ENCODE data around the gene MSH2. TPM values are rescaled to one million over a fixed set of nuclear protein-coding genes. Genes with fewer than 3 reads are reported as not detected.

MSH2 gene
- total RNA-seq, 3 donors from 2014 or later (not counting 1 experiment from before 2014, with no cell fraction given): 11.9 to 18.8 (median 15.0) TPM

DNA sequence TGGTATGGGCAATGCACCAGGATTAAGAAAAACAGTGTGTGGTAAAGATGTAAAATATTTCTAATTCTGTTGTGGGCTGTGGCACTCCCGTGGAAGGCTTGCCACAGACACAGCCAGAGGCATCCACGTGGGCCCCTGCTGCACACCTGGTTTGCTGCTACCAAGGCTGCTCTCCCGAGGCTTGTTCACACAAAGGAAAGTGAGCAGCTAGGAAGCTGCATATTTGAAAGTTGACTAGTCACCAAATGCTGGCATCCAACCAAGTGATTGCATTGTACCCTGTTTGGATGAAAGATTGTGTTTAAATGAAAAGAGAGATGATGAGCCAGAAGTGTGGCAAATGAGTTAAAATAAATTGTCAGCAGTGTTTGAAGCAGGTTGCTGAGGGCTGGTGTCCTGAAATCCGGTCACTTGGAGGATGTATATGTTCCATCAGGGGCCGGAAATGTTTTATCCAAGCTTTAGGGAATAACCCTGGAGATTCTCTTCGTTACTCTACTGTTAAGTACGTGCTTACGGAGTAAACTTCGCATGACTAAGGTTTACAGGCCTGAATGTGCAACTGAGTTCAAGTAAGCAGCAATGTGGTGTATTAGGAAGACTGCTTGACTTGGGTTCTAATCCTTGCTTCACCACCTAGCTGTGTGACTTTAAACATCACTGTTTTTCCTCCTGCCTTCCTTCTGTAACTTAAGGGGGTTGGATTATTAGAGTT is 86.1 kb downstream of the MSH2 start:
- 75% methylated on average over 9 of the region's 9 CpGs for WGBS (ENCODE audit: insufficient coverage)
- Mint-ChIP-seq H3K27ac (no peak overlapping the region), H3K4me1 (peaks cover 40 to 45% of the 10 kb centered on the region in 2 donors), H3K27me3 (ENCODE audit: low read depth in 2 of 2) (no peaks in the 10 kb centered on the region), H3K36me3 (no peaks in the 10 kb centered on the region), H3K9me3 (no peaks in the 10 kb centered on the region), H3K4me3 (no peak overlapping the region)
- TF ChIP-seq, protein P1, sequence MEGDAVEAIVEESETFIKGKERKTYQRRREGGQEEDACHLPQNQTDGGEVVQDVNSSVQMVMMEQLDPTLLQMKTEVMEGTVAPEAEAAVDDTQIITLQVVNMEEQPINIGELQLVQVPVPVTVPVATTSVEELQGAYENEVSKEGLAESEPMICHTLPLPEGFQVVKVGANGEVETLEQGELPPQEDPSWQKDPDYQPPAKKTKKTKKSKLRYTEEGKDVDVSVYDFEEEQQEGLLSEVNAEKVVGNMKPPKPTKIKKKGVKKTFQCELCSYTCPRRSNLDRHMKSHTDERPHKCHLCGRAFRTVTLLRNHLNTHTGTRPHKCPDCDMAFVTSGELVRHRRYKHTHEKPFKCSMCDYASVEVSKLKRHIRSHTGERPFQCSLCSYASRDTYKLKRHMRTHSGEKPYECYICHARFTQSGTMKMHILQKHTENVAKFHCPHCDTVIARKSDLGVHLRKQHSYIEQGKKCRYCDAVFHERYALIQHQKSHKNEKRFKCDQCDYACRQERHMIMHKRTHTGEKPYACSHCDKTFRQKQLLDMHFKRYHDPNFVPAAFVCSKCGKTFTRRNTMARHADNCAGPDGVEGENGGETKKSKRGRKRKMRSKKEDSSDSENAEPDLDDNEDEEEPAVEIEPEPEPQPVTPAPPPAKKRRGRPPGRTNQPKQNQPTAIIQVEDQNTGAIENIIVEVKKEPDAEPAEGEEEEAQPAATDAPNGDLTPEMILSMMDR (IDR thresholded peaks at IDR 0.05): no peak
- Histone ChIP-seq H3K9me3 (ENCODE audit: control insufficient read depth, insufficient read depth, low read length) (no peaks in the 10 kb centered on the region), H3K27ac (ENCODE audit: low read length) (no peak overlapping the region), H3K27me3 (ENCODE audit: control insufficient read depth, insufficient read depth, low read length) (no peaks in the 10 kb centered on the region), H3K4me1 (ENCODE audit: control insufficient read depth, insufficient read depth, low read length) (peaks cover 12% of the 10 kb centered on the region), H3K4me3 (ENCODE audit: low read length) (no peak overlapping the region), H3K36me3 (ENCODE audit: control insufficient read depth, insufficient read depth, low read length) (no peaks in the 10 kb centered on the region)
- no peak for ATAC-seq
- DNase-seq: no peak
- intact Hi-C loops (cut with micrococcal nuclease): no loop called here

DNA sequence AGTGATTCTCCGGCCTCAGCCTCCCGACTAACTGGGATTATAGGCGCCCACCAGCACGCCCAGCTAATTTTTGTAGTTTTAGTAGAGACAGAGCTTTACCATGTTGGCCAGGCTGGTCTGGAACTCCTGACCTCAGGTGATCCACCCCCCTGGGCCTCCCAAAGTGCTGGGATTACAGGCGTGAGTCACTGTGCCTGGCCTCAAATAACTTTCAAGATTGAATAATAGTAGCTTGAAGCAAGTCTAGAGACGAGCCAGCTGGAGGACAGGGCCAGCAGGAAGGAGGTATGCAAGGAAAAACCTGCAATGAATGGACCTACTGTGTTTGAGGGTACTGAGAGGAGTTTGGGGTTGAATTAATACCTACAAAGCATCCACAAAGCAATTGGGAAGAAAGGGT is 87.5 kb downstream of the MSH2 start:
- H3K27me3 ChIP-seq (ENCODE audit: control insufficient read depth, insufficient read depth, low read length): no peaks in the 10 kb centered on the region
- peaks cover 26 to 31% of the 10 kb centered on the region in 2 donors for H3K4me1 Mint-ChIP-seq
- H3K9me3 ChIP-seq (ENCODE audit: control insufficient read depth, insufficient read depth, low read length): no peaks in the 10 kb centered on the region
- ATAC-seq (no peak), DNase-seq (no peak)
- H3K4me3 Mint-ChIP-seq: no peak overlapping the region
- no peaks in the 10 kb centered on the region for H3K36me3 Mint-ChIP-seq
- intact Hi-C loops (cut with micrococcal nuclease): no loop called here
- no peak overlapping the region for H3K27ac ChIP-seq (ENCODE audit: low read length)
- no peak overlapping the region for H3K4me3 ChIP-seq (ENCODE audit: low read length)
- no peaks in the 10 kb centered on the region for H3K9me3 Mint-ChIP-seq
- TF ChIP-seq, protein P1 (IDR thresholded peaks at IDR 0.05): no peak
- no peaks in the 10 kb centered on the region for H3K27me3 Mint-ChIP-seq (ENCODE audit: low read depth in 2 of 2)
- WGBS (ENCODE audit: insufficient coverage): 93% methylated on average over 4 of the region's 6 CpGs
- peaks cover 10% of the 10 kb centered on the region for H3K4me1 ChIP-seq (ENCODE audit: control insufficient read depth, insufficient read depth, low read length)
- no peak overlapping the region for H3K27ac Mint-ChIP-seq
- no peaks in the 10 kb centered on the region for H3K36me3 ChIP-seq (ENCODE audit: control insufficient read depth, insufficient read depth, low read length)

DNA sequence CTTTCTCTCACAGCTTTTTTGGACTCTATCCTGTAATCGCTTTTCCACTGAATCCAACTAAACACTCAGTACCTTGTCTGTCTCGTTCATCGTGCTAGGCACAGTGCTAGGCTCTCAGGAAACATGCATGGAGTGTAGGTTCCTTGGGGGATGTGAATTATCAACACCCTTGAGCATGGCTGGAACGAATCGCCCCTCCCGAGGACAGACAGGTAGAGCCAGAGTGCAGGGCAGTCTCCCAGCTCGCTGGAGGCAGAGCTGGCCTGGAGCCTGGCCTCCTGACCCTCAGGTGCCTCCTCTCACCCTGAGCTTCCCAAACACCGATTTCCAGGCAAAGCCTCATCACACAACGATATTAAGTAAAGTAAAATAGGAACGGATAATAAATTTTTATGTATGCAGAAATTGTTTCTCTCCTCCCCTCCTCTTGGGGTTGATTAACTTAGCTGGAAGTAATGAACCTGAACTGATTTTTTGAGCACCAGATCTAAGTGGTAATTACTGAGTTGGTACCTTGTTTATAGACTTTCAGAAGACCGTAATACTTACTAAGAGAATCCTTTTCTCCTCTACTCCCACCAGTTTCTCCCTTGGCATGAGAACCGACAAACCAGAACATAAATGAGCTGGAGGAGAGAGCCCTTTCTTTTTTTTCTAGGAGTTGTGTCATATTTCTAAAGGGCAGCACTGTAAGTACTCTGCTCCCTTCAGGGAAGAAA is 90.5 kb downstream of the MSH2 start:
- no peaks in the 10 kb centered on the region for H3K27me3 Mint-ChIP-seq (ENCODE audit: low read depth in 2 of 2)
- H3K36me3 Mint-ChIP-seq: no peaks in the 10 kb centered on the region
- WGBS (ENCODE audit: insufficient coverage): 94% methylated on average over 8 of the region's 12 CpGs
- H3K4me3 Mint-ChIP-seq: no peak overlapping the region
- H3K4me1 Mint-ChIP-seq: peaks cover 5 to 9% of the 10 kb centered on the region in 2 donors
- Histone ChIP-seq H3K27me3 (ENCODE audit: control insufficient read depth, insufficient read depth, low read length) (no peaks in the 10 kb centered on the region), H3K36me3 (ENCODE audit: control insufficient read depth, insufficient read depth, low read length) (no peaks in the 10 kb centered on the region), H3K4me1 (ENCODE audit: control insufficient read depth, insufficient read depth, low read length) (no peaks in the 10 kb centered on the region), H3K9me3 (ENCODE audit: control insufficient read depth, insufficient read depth, low read length) (no peaks in the 10 kb centered on the region), H3K4me3 (ENCODE audit: low read length) (no peak overlapping the region), H3K27ac (ENCODE audit: low read length) (no peak overlapping the region)
- ATAC-seq: no peak
- H3K27ac Mint-ChIP-seq: no peak overlapping the region
- no peak for DNase-seq
- no peaks in the 10 kb centered on the region for H3K9me3 Mint-ChIP-seq
- intact Hi-C loops (cut with micrococcal nuclease): no loop called here
- TF ChIP-seq, protein P1 (IDR thresholded peaks at IDR 0.05): no peak

All from natural killer cell (primary cell).